ENCODE measurements around the gene MYO9B.

The MYO9B gene

GRCh38 chr19:17075035-17075863 lies at the start of gene MYO9B, which contains the start of gene HAUS8:
TSS of gene MYO9B (plus strand) at chr19:17075777. CDS start at chr19:17101718, 25,941 bp downstream.
TSS of gene HAUS8 (minus strand) at chr19:17075452. CDS start at chr19:17075422, 30 bp downstream.
- DNase-seq (ENCODE audit: low read depth in 1 of 2, low spot score in 1 of 2): peak; percentile 98 to 99

GRCh38 chr19:17025991-17026658 lies 49.5 kb upstream of the MYO9B start:
- no peak for DNase-seq (ENCODE audit: low read depth in 1 of 2, low spot score in 1 of 2)

GRCh38 chr19:17026706-17027534 lies 48.7 kb upstream of the MYO9B start, which contains the start of gene CPAMD8:
TSS of gene CPAMD8 (minus strand) at chr19:17026810. CDS start at chr19:17026642, 168 bp downstream.
- DNase-seq (ENCODE audit: low read depth in 1 of 2, low spot score in 1 of 2): no peak

GRCh38 chr19:17027535-17027975 lies 48.0 kb upstream of the MYO9B start:
- no peak for DNase-seq (ENCODE audit: low read depth in 1 of 2, low spot score in 1 of 2)

GRCh38 chr19:17031741-17032140 lies 43.8 kb upstream of the MYO9B start:
- DNase-seq (ENCODE audit: low read depth in 1 of 2, low spot score in 1 of 2): no peak

GRCh38 chr19:17035842-17036424 lies 39.6 kb upstream of the MYO9B start:
- DNase-seq (ENCODE audit: low read depth in 1 of 2, low spot score in 1 of 2): no peak

- DNase-seq (ENCODE audit: low read depth in 1 of 2, low spot score in 1 of 2): no peak
Observed at GRCh38 chr19:17036640-17037039, 38.9 kb upstream of the MYO9B start.

GRCh38 chr19:17037184-17037583 lies 38.4 kb upstream of the MYO9B start:
- DNase-seq (ENCODE audit: low read depth in 1 of 2, low spot score in 1 of 2): no peak

GRCh38 chr19:17037966-17038500 lies 37.5 kb upstream of the MYO9B start:
- no peak for DNase-seq (ENCODE audit: low read depth in 1 of 2, low spot score in 1 of 2)

- DNase-seq (ENCODE audit: low read depth in 1 of 2, low spot score in 1 of 2): no peak
Observed at GRCh38 chr19:17041976-17042375, 33.6 kb upstream of the MYO9B start.

GRCh38 chr19:17043744-17044143 lies 31.8 kb upstream of the MYO9B start:
- no peak for DNase-seq (ENCODE audit: low read depth in 1 of 2, low spot score in 1 of 2)

- DNase-seq (ENCODE audit: low read depth in 1 of 2, low spot score in 1 of 2): no peak
Observed at GRCh38 chr19:17045907-17046502, 29.6 kb upstream of the MYO9B start.

GRCh38 chr19:17048885-17049453 lies 26.6 kb upstream of the MYO9B start:
- no peak for DNase-seq (ENCODE audit: low read depth in 1 of 2, low spot score in 1 of 2)

- DNase-seq (ENCODE audit: low read depth in 1 of 2, low spot score in 1 of 2): no peak
Observed at GRCh38 chr19:17049711-17050280, 25.8 kb upstream of the MYO9B start.

- no peak for DNase-seq (ENCODE audit: low read depth in 1 of 2, low spot score in 1 of 2)
Observed at GRCh38 chr19:17052439-17052838, 23.1 kb upstream of the MYO9B start.

GRCh38 chr19:17054746-17055145 lies 20.8 kb upstream of the MYO9B start:
- no peak for DNase-seq (ENCODE audit: low read depth in 1 of 2, low spot score in 1 of 2)

- DNase-seq (ENCODE audit: low read depth in 1 of 2, low spot score in 1 of 2): no peak
Observed at GRCh38 chr19:17055636-17056035, 19.9 kb upstream of the MYO9B start.

- DNase-seq (ENCODE audit: low read depth in 1 of 2, low spot score in 1 of 2): no peak
Observed at GRCh38 chr19:17058236-17058635, 17.3 kb upstream of the MYO9B start.

- DNase-seq (ENCODE audit: low read depth in 1 of 2, low spot score in 1 of 2): no peak
Observed at GRCh38 chr19:17060802-17061201, 14.8 kb upstream of the MYO9B start.

GRCh38 chr19:17061205-17061604 lies 14.4 kb upstream of the MYO9B start:
- DNase-seq (ENCODE audit: low read depth in 1 of 2, low spot score in 1 of 2): no peak

Measured in stimulated activated CD4-positive, alpha-beta T cell treated with anti-CD3 and anti-CD28 coated beads, Interleukin-15, amount 100 ng/mL, for 1 hour (primary cell).